Activated CD8-positive, alpha-beta memory T cell treated with anti-CD3 and anti-CD28 coated beads for 4 hours (primary cell): Measurements from ENCODE around the gene CAMTA1.
"Not testable (repeated sequence)": the region's sequence is repeated elsewhere in the genome, so short reads cannot be mapped to it uniquely, and the experiment has no call there.

Source experiments
- DNase-seq, 2 donors: peaks; one replicate each; pipeline ENCODE4 v3.0.0-alpha.2; 2020; ENCODE audit warnings: low read depth in 2 of 2

Gene CAMTA1

DNA sequence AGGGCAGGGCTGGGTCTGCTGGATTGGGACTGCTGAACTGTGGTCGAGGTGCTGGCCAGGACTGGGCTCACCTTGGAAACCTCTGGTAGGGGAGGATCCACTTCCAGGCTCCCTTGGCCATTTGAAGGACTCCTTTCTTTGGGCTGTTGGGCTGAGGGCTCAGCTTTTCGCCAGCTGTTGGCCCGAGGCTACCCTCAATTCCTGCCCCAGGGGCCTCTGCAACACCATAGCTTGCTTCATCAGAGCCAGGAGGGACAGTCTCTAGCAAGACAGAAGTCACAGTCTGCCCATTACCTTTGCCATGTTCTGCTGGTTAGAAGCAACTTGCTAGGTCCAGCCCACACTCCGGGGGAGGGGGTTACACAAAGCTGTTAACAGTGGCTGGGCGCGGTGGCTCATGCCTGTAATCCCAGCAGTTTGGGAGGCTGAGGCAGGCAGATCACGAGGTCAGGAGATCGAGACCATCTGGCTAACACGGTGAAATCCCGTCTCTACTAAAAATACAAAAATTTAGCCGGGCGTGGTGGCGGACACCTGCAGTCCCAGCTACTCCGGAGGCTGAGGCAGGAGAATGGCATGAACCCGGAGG, 25.0 kb downstream of the CAMTA1 start:
- DNase-seq, result not testable (repeated sequence)

DNA sequence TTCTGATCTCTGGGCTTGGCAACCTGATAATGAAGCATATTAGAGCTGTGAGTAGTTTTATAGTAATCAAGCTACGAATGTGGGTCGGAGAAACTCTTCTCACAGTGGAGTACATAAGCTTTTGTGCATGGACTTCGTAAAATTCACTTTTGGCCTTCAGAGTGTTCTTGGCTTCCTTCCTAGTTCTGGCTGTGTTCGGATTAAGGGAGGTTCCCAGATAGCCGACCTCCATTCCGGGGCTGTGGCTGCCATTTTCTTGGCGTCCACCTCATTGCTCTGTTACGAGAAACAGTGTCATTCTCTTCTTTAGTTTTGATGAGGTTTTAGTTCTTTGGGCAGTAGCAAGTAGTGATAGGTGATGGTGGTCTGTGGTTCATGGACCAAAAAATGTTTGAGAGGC, 26.3 kb downstream of the CAMTA1 start:
- no peak for DNase-seq

DNA sequence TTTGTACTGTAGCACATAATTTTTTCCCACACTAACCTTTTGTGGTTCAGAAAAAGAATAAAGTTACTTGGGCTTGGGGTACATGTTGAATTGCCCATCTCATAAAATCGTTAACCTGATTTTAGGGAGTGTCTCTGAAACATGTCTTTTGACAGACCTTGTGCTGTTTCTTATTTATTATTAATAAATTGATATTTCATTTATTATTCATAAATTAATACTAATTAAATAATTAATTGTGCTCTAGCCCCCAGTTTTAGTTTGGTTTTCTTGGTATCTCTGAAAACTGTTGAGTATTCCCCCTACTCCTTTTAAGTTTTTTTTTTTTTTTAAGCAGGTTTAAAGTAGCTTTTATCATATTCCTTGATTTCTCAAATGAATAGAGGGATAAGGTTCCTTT, 27.9 kb downstream of the CAMTA1 start:
- DNase-seq, result no peak

DNA sequence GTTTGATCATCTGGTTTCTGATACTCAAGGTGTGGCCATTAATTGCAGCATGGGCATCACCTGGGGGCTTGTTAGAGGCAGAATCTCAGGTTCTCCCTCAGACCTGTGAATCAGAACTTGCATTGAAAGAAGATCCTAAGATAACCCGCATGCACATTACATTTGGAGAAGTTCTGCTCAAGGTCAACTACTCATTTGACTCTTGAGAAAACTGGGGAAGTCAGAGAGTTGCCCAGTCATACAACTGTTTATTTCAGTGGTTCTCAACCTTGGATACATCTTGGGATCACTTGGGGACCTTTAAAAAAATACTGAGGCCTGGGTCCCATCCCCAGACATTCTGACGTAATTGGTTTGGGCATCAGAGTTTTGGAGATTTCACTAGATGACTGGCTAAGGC, 30.5 kb downstream of the CAMTA1 start:
- DNase-seq, result no peak

DNA sequence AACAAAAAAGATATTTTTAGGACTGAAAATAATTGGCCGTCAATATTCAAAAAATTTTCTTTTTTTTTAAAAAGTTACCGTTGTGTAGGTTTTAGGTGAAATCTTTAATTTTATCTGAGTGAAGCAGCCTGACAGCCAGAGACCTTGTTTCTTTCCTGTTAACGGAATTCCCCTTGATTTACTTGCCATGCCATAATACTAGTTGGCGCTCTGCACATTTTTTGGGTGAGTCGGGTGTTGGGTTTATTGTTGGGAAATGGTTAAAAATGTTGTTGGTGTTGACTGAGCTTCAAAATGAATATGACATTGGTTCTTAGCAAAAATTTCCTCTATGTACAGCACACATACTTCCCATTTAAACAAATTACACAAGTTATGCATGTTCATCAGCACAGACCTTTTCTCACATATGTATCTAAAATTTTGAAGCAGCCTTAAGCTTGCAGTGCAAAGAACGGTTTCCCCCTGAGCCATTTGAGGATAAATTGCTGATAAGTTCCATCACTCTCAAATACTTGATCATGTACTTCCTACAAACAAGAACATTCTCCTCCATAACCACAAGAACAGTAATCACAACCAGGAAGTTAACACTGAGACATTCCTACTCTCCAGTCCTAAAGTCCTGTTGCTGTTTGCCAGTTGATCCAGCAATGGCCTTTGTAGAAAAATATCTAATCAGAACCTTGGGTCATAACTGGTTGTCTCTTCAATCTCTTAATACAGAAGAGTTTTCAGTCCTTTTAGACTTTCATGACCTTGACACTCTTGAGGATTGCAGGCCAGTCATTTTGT, 34.2 kb downstream of the CAMTA1 start:
- DNase-seq, result no peak

DNA sequence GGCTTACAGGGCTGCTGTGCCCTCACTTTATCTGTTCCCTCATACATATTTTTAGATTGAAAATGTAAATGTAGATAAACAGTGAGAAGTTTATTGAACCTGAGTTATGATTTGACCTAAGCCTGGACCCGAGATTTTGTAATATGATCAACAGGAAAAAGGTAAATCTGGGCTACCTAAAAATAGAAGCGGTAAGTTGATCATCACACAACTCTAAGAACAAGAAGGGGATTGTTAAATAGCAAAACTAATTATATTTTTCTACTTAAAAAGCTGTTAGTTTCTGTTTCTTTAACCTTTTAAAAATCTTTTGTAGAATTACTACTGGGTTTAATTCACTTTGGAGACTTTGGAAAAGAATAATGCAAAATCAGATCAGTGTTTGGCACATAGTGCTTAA, 35.6 kb downstream of the CAMTA1 start:
- no peak for DNase-seq

DNA sequence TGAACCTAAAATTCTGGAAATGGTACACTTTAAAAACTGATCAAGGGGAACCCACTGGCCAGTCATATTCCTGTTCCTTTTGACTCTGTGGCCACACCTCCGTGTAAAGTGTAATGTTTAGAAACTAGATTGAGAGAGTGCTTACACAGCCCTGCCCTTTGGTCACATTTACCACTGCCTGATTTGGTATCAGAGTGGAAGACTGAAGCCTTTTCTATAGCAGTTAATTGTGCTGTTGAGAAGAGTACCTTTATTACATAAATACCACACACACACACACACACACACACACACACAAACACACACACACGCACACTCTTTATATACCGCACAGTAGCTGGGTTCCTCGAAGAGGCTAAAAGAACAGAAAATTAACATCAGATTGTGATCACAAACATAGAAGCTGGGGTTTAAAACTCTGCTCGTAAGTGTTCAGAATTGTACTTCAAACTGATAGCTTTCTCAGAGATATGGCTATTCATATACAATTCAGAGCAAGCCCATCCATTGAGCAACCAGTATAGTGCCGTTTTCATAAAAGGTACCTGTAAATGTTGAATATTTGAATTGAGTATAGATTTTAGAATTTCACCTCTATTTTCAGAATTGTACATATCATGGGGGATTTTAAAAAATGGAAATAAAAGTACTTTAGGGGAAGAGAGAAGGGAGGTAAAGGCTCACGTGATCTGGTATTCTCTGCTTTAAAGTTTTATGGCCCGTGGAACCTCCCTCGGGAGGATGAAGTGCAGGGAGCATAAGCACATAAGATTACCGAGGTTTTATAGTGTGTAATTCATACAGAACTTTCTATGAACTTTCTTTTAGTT, 37.5 kb downstream of the CAMTA1 start:
- DNase-seq, result no peak

DNA sequence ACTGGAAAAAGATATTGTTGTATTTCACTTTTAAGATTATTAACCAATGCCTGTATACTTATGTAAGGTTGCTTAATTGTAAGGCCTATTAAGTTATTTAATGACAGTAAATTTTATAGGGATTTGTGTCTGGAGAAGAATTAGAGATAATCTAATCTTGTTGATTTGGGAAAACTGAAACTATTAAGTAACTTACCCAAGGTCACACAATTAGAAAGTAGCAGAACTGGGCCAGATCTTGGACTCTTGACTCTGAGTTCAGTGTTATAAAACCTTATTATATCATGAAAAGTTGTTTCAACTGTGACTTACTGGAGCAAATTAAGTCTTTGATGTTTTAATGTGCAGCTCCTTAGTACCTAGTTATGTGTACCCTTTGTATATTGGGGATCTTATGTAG, 38.5 kb downstream of the CAMTA1 start:
- no peak for DNase-seq

DNA sequence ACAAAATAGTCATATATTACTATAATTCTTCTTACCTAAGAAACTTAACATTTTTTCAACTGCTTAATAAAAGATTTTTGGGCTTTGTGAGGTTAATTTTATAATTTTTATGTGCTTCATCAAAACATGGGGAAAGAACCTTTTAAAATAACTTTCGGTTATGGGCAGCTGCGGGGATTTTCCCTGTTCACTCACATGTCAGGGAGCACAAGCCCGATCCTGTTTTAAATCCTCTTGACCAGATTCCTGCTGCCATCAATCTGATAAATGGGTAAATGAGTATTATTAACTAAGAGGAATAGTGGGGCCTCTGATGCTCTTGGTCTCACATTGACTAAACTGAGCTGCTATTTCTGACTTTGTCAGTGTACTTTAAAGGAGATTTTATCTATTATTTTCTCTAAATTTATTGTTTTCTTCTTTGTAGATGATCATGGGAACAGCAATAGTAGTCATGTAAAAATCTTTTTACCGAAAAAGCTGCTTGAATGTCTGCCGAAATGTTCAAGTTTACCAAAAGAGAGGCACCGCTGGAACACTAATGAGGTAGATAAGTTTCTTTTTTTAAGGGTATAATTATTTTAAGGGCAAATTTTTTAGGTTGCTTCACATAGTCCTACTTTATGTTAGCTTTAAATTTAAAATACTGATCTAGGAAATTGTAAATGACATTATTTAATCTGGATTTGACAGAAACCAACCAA, 39.6 kb downstream of the CAMTA1 start:
- DNase-seq, result no peak

DNA sequence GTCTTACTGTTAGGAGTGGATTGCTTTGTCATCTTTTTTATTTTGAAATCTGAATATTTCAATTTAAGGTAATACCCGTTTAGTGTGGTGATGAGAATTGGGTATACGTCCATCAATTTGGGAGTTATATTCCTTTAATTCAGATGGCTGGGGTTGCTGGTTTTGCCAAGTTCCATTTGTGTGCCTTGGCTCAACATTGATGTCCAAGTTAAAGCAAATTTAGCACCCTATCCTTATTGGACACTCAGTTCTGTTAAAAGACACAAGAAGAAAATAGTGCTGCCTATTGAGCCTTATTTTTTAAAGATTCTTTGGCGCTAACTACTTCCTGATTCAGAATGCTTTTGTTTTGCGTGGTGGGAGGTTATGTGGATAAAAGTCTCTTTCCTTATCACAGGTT, 40.6 kb downstream of the CAMTA1 start:
- no peak for DNase-seq

DNA sequence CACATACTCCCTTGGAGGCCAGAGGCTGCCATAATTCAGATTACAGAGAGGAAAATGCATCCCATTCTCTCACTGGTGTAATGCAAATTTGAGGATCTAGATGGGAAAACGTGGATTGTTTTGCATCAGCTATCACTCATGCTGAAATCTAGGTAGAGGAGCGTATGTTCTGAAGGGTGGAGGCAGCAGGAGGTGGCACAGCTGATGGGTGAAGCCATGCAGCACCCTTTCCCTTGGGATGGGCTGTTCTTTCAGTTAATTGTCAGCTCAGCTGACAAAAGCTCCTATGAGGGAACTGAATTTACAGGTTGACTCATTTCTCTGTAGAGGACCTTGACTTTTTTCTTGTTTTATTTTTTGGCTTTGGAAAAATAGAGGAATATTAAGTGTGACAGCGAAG, 41.8 kb downstream of the CAMTA1 start:
- no peak for DNase-seq

DNA sequence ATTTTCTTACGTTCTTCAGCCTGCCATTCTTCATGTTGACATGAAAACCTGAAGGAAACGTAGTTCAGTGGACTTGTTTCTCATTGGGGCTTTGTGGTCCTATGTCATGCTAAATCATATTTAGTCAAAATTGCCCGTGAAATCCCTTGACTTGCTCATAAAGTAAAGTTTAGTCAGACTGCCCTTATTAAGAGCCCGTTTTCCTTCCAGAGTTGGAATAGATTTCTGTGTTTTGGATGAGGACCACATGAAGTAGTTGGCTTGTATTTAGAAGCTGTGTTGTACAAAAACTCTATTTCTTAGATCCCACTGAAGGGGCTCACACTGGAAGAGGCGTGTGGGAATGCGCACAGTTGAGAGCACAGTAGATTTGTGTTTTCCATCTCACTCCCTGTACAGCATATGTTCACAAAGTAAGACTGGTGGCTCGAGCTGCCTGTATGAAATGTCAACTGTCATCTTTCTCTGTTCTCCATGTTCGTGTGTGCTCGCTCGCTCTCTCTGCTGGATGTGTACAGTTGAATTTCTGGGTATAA, 42.4 kb downstream of the CAMTA1 start:
- DNase-seq, result no peak

DNA sequence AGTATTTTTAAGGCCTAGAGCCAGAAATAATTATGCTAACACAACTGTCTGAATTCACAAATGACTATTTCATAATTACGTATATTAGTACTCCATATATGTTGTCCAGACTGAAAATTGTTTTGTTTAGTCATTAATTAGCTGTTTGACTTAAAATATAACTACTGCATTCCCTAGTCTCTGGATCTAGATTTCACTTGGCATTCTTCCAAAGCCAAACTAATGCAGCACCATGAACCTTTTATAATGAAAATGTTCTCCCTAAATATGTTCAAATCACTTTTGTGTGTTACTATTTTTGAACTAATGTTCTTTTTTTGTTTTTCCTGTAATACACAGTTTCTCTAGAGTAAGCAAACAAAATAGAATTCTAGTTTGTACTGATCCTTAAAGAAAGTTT, 46.1 kb downstream of the CAMTA1 start:
- DNase-seq, result no peak

DNA sequence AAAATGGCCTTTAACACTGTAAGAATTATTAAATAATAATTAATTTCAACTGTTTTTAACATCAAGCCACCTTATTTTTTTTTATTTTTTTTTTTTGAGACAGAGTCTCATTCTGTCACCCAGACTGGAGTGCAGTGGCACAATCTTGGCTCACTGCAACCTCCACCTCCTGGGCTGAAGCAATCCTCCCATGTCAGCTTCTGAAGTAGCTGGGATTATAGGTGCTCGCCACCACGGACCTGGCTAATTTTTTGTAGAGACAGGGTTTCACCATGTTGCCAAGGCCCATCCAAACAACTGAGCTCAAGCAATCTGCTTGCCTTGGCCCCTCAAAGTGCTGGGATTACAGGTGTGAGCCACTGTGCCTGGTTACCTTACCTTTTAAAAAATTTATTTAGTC, 46.8 kb downstream of the CAMTA1 start:
- DNase-seq, result not testable (repeated sequence)

DNA sequence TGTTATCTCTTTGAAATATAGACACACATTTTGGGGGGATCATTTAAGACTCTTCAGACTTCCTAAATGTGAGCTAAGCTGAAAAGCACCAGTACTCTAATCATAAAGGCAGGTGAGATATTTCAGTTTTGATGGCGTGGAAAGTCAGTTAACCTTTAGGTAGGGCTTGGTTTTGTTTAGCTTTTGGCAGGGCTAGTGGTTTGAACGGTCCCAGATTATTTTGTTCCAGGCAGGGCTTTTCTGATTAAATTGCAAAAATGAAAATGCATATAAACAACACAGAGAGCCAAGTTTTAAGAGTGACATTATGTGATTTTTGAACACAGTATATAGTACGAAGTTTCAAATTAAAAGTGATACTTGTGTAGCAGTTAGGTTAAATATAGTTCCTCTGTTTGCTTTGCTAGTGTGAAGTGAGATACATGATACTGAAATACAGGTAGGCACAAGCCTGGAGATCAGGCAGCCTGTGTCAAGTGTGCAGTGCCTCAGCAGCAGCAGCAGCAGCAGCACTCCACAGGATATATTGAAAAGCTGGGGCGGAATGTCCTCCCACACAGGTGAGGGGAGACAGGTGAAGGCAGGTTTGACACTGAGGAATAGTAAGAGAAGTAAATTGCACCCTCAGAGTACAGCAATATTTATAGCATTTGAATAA, 47.4 kb downstream of the CAMTA1 start:
- no peak for DNase-seq

DNA sequence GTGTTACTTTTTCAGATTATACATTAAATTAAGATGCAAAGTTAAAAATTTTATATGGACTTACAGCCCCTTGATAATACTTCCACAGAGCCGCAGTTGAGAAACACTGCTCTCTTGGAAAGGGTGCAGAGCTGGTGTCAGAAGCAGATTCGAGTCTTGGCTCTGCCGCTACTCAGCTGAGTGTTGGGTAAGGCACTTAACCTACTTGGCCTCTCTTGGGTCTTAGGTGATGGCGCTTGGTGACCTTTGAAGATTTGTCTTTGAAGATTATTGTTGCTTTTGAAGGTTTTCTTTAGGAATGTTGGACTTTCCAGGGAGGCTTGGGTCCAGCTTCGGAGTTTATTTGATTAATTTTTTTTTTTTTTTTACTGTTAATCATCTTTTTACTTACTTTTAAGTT, 48.5 kb downstream of the CAMTA1 start:
- DNase-seq, result no peak

DNA sequence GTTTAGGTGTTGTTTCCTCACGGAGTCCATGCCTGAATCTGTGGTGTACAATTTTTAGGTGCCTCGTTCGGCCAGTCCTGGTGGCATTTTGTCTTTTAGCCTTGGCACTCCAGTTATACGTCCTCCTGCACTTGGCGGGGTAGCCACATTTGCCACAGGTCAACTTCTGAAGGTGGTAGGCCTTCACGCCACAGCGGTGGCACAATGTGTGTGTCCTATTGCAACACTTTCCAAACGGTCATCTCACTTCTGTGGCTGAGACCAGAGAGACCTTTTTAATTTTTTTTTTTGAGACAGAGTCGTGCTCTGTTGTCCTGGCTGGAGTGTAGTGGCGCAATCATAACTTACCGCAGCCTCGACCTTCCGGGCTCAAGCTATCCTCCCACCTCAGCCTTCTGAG, 49.1 kb downstream of the CAMTA1 start:
- no peak for DNase-seq

DNA sequence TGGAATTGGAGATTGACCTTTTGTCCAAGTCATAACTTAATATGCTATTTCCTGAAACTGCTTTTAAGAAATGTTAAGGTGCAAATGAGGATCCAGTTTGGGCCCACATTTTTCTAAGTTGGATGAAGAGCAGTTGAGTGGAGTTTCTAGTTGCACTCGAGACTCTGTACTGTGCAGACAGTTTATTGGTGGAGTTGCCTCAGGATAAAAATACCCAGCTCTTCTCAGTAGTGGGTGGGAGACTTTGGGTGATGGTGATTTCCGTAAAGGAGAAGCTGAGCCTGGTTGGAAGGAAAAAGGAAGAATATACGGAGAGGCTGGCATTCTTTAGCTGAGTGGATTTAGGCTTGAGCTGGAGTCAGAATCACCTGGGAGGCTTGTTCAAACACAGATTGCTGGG, 49.9 kb downstream of the CAMTA1 start:
- no peak for DNase-seq

DNA sequence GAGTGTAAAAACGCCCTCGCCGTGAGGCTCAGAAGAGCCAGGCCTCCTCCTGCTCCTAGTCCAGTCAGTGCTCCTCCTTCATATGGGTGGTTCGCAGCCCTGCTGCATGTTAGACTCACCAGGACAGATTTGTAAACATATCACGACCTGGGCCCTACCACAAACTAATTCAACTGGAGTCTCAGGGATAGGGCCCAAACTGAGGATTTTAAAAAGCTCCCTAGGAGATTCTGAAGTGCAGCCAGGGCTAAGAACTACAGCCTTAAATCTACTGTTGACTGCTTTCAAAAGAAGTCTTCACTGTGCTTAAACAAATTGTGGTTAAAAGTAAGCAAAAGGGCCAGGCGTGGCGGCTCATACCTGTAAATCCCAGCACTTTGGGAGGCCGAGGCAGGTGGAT, 57.0 kb downstream of the CAMTA1 start:
- DNase-seq, result no peak

DNA sequence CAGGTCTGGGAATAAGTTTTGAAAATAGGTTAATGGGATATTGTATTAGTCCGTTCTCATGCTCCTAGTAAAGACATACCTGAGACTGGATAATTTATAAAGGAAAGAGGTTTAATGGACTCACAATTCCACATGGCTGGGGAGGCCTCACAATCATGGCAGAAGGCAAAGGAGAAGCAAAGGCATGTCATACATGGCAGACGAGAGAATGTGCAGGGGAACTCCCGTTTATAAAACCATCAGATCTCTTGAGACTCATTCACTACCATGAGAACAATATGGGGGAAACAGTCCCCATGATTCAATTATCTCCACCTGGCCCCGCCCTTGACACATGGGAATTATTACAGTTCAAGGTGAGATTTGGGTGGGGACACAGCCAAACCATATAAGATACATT, 60.5 kb downstream of the CAMTA1 start:
- DNase-seq, result not testable (repeated sequence)

DNA sequence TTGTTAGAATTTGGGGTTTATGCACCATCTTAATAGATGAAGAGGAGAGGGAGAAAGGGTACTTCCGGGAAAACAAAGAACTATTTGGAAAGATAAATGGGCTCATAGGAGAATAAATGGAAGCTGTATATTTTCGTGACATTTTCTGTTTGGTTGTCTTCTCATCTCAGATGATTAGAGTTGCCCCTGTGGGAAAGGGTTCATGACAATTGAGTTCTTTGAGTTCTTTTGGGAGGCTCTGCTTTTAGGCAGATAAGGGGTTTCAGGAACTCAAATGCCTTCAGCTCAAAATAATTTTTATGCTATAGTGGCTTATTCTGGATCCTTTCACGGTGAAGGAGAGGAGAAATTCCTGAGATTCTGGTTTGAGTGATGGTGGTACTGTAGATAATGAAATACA, 63.6 kb downstream of the CAMTA1 start:
- DNase-seq, result no peak
